Upper lobe of left lung (tissue), 6 donors: ENCODE results near the gene ACE2. TPM values are rescaled to one million over a fixed set of nuclear protein-coding genes. Genes with fewer than 3 reads are reported as not detected.

ENCODE experiments used
- ATAC-seq, 2 donors: fragments of 200-7000 bp; cut with Tn5 transposase; one replicate each; pipeline ENCODE4 v1.9.1; 2022; ENCODE audit warnings: mild to moderate bottlenecking in 2 of 2, moderate library complexity in 2 of 2; ENCODE audit not compliant: low FRiP score in 2 of 2
- DNase-seq, 2 donors: peaks; one replicate each; pipeline ENCODE4 v3.0.0-alpha.2; 2019 to 2020
- H3K27ac ChIP-seq, 4 donors: fragments of 200-600 bp; sonication (generic); one replicate each; pipeline ENCODE4 v1.5.1; 2016 to 2019
- H3K27me3 ChIP-seq, 4 donors: fragments of 200-600 bp; sonication (generic); one replicate each; pipeline ENCODE4 v1.5.1; 2017 to 2019
- H3K36me3 ChIP-seq, 4 donors: fragments of 200-600 bp; sonication (generic); one replicate each; pipeline ENCODE4 v1.5.1; 2016 to 2019
- H3K4me1 ChIP-seq, 4 donors: fragments of 200-600 bp; sonication (generic); one replicate each; pipeline ENCODE4 v1.5.1; 2018 to 2019
- H3K4me3 ChIP-seq, 4 donors: fragments of 200-600 bp; sonication (generic); one replicate each; pipeline ENCODE4 v1.5.1; 2017 to 2019; ENCODE audit warnings: mild to moderate bottlenecking in 2 of 4, moderate library complexity in 1 of 4
- H3K9me3 ChIP-seq, 4 donors: fragments of 200-600 bp; sonication (generic); one replicate each; pipeline ENCODE4 v1.5.1; 2018 to 2019
- EP300 ChIP-seq, 4 donors: sonication (generic); formaldehyde crosslinking; IDR thresholded peaks; one replicate each; pipeline ENCODE4 v1.5.1; 2017; ENCODE audit warnings: antibody characterized with exemption in 4 of 4, control low read depth in 2 of 4
- POLR2A ChIP-seq, 4 donors: fragments of 450-650 bp; IDR thresholded peaks; one replicate each; pipeline ENCODE4 v1.5.1; 2016 to 2017; ENCODE audit warnings: antibody characterized with exemption in 4 of 4, mild to moderate bottlenecking in 2 of 4
- POLR2AphosphoS5 ChIP-seq, 2 donors: sonication (generic); formaldehyde crosslinking; IDR thresholded peaks; one replicate each; pipeline ENCODE4 v1.5.1; 2017; ENCODE audit warnings: antibody characterized with exemption in 2 of 2
- WGBS, 2 donors: methylation state at CpG; one replicate each; pipeline ENCODE4 v1.1.5; 2017 to 2018; 5-methylcytosine and 5-hydroxymethylcytosine counted together
- total RNA-seq, 6 donors: library from RNA; depleted of rRNA in 4 of 6; stranded (reverse); fragments of >200 nt in 4 of 6; gene quantifications; one replicate each; pipeline versions ENCODE4 v1.1.0 to v1.2.1, GENCODE V29; 2016 to 2021
- TF ChIP-seq, protein P1 (sequence below), 6 experiments: fragments of 450-650 bp in 4 of 6; fragments of 200-600 bp in 2 of 6; sonication (generic) in 2 of 6; IDR thresholded peaks; one replicate each; pipeline ENCODE4 v1.5.1; 2016 to 2019; ENCODE audit warnings: antibody characterized with exemption in 6 of 6
- donor health status: DM: no; HTN: no; CAD: no; lungs with moderate emphysema.
- donor health status: DM: no; HTN: yes; CAD: no; lungs with severe emphysema.

Gene ACE2
- total RNA-seq, 6 donors from 2014 or later, result 1.6 to 4.1 (median 2.7) TPM; not detected in 1

DNA sequence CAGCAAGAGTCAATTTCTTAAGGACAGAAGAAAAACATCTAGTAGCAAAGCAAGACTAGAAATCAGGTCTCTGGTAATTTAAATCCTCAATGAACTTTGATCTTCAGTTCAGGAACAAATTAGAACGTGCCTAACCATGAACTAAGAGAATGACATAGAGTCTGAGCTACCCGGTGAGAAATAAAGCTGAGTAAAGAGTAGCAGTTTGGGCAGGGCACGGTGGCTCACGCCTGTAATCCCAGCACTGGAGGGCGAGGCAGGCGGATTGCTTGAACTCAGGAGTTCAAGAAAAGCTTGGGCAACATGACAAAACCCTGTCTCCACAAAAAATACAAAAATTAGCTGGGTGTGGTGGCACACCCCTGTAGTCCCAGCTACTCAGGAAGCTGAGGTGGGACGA, 37.7 kb downstream of the ACE2 start:
- no peaks in the 10 kb centered on the region for H3K36me3 ChIP-seq
- ATAC-seq, result no peak
- no peaks in the 10 kb centered on the region for H3K27me3 ChIP-seq
- no peaks in the 10 kb centered on the region for H3K9me3 ChIP-seq
- no peak for DNase-seq
- 73 to 77% methylated on average over 7 of the region's 7 CpGs for WGBS, 2 donors
- TF ChIP-seq POLR2A (IDR thresholded peaks at IDR 0.05), result no peak
- no peak overlapping the region for H3K4me3 ChIP-seq
- H3K4me1 ChIP-seq, result no peaks in the 10 kb centered on the region
- H3K27ac ChIP-seq, result no peak overlapping the region

DNA sequence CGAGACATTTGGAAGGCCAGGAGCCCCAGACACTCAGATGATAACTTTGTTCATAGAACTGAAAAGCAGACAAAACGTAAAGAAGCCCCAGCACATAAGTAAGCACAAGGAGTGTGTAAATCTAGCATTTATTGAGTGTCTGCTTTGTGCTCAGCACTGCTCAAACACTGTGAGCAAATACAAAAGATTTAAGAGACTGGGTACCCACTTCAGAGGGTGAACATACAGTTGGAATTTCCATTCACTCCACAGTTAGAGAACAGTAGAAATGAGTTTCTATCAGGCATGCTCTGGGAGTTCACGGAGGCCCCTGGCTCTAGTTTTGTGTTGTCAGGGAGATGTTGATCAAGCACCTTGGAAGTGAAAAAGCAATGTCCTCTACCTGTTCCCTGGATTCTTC, 39.8 kb downstream of the ACE2 start:
- ATAC-seq (no peak), DNase-seq (no peak)
- WGBS, 2 donors, result 67 to 85% methylated on average over 3 of the region's 3 CpGs
- Histone ChIP-seq H3K9me3 (no peaks in the 10 kb centered on the region), H3K27me3 (no peaks in the 10 kb centered on the region), H3K36me3 (no peaks in the 10 kb centered on the region), H3K4me3 (no peak overlapping the region), H3K27ac (no peak overlapping the region), H3K4me1 (no peaks in the 10 kb centered on the region)
- TF ChIP-seq POLR2A (IDR thresholded peaks at IDR 0.05) (no peak), EP300 (IDR thresholded peaks at IDR 0.05) (no peak), POLR2AphosphoS5 (IDR thresholded peaks at IDR 0.05) (no peak)
- TF ChIP-seq, protein P1, sequence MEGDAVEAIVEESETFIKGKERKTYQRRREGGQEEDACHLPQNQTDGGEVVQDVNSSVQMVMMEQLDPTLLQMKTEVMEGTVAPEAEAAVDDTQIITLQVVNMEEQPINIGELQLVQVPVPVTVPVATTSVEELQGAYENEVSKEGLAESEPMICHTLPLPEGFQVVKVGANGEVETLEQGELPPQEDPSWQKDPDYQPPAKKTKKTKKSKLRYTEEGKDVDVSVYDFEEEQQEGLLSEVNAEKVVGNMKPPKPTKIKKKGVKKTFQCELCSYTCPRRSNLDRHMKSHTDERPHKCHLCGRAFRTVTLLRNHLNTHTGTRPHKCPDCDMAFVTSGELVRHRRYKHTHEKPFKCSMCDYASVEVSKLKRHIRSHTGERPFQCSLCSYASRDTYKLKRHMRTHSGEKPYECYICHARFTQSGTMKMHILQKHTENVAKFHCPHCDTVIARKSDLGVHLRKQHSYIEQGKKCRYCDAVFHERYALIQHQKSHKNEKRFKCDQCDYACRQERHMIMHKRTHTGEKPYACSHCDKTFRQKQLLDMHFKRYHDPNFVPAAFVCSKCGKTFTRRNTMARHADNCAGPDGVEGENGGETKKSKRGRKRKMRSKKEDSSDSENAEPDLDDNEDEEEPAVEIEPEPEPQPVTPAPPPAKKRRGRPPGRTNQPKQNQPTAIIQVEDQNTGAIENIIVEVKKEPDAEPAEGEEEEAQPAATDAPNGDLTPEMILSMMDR (IDR thresholded peaks at IDR 0.05), result no peak

DNA sequence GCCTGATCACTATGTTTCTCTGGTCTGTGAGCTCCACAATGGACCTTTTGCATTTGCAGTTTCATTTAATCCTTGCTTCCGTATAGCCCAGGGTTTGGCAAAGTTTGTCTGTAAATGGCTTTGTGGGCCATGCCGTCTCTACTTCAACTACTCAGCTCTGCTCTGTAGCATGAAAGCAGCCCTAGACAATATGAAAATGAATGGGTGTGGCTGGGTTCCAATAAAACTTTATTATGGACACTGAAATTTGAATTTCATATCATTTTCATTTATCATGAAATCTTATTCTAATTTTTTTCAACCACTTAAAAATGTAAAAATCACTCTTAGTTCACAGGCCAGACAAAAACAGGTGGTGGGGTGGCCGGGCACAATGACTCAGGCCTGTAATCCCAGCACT, 41.5 kb downstream of the ACE2 start:
- DNase-seq, result no peak
- WGBS, 2 donors, result 83 to 100% methylated on average over 3 of the region's 3 CpGs
- Histone ChIP-seq H3K27ac (no peak overlapping the region), H3K4me1 (no peaks in the 10 kb centered on the region), H3K27me3 (no peaks in the 10 kb centered on the region), H3K4me3 (no peak overlapping the region), H3K36me3 (no peaks in the 10 kb centered on the region), H3K9me3 (no peaks in the 10 kb centered on the region)
- no peak for ATAC-seq
- TF ChIP-seq, protein P1 (IDR thresholded peaks at IDR 0.05), result no peak
- TF ChIP-seq EP300 (IDR thresholded peaks at IDR 0.05) (no peak), POLR2AphosphoS5 (IDR thresholded peaks at IDR 0.05) (no peak), POLR2A (IDR thresholded peaks at IDR 0.05) (no peak)

DNA sequence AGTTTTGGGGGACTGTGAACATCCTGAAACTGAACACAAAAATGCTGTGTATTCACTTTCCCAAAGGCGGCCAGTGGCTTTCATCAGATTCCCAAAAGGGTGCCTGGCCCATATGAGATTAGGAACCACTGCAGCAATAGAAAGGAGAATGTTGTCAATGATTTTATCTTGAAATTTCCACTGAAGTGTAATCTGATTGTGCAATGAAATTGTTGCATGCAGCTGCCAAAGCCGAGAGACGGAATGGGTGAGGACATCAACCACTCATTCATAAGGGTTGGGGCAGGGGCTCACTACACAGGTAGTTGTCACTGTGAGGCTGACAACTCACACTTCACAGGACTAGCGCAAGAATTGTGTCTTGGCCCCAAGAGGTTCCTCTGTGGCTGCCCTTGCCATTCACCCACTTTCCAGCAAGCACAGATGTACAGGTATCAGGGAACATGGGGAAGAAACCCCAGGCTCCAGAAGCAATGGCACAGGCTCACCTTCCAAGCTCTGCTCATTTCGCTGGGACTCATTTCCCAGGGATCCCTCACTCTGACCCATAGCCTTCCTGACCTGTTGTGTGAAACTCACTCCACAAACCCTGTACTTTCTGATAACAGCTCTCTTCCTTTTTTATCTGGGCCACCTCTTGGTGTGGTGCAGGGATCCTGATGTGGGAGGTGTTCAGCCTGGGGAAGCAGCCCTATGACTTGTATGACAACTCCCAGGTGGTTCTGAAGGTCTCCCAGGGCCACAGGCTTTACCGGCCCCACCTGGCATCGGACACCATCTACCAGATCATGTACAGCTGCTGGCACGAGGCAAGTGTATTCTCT, 51.4 kb downstream of the ACE2 start:
- Histone ChIP-seq H3K27me3 (no peaks in the 10 kb centered on the region), H3K4me1 (no peaks in the 10 kb centered on the region), H3K36me3 (no peaks in the 10 kb centered on the region), H3K4me3 (no peak overlapping the region), H3K27ac (no peak overlapping the region), H3K9me3 (no peaks in the 10 kb centered on the region)
- TF ChIP-seq EP300 (IDR thresholded peaks at IDR 0.05) (no peak), POLR2A (IDR thresholded peaks at IDR 0.05) (no peak), POLR2AphosphoS5 (IDR thresholded peaks at IDR 0.05) (no peak)
- TF ChIP-seq, protein P1 (IDR thresholded peaks at IDR 0.05), result no peak
- ATAC-seq (no peak), DNase-seq (no peak)
- 58 to 64% methylated on average over 5 to 8 of the region's 8 CpGs for WGBS, 2 donors

DNA sequence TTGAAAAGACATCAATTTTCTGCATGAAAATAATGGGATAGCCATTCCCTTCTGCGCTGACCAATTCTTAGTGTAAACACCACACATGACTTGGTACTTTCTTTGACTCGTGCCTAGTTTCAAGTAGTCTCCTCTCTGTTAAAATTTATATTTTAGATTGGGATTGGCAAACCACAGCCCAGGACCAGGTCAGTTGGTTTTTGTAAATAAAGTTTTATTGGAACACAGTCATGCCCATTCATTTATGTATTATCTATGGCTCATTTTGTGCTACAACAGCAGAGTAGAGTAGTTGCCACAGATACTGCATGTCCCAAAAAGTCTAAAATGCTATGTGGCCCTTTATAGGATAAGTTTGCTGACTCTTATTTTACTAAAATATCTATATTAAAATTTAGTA, 53.4 kb downstream of the ACE2 start:
- ATAC-seq (no peak), DNase-seq (no peak)
- Histone ChIP-seq H3K36me3 (no peaks in the 10 kb centered on the region), H3K27me3 (no peaks in the 10 kb centered on the region), H3K4me3 (no peak overlapping the region), H3K9me3 (no peaks in the 10 kb centered on the region), H3K4me1 (no peaks in the 10 kb centered on the region), H3K27ac (no peak overlapping the region)
- no peak for TF ChIP-seq POLR2AphosphoS5 (IDR thresholded peaks at IDR 0.05)
- no peak for TF ChIP-seq POLR2A (IDR thresholded peaks at IDR 0.05)
- TF ChIP-seq, protein P1 (IDR thresholded peaks at IDR 0.05), result no peak
- no peak for TF ChIP-seq EP300 (IDR thresholded peaks at IDR 0.05)
- 76 to 95% methylated on average over 2 of the region's 2 CpGs for WGBS, 2 donors
